ENCODE measurements around the gene LRRC8B.
A peak's percentile ranks its signal among the peaks of the same experiment; 100 is the strongest.

LRRC8B gene

DNA sequence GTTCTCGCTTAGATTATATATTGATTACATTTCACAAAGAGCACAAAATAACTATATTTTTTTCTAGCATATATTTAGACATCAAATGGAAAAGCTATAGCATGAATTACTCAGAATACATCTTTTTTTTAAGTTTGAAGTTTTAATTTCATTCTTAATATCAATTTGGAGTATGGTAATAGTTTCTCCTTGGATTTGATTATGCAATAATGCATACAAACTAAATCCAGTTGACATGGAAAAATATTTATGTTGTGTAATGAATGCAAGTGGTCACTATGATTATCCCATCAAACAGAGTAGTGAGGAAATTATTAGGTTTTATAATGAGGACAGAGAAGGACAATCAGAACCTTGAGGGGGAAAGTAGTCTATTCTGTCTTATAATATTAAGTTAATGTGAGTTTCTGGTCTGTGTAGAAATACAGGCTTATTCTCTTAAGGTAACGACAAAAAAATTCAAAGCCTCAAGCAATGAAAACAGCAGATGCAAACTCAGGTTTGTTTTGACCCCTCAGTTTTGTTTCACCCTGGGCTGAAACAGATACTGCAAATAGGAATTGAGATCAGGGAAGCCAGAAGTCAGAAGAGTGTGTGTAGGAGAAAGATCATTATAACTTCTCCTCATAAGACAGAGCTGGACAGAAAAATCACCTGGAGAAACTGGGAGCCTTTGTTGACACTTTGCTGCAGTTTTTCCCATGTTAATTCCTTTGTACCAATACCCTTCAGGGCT is 23.7 kb downstream of the LRRC8B start:
- peak; percentile 13 for DNase-seq (ENCODE audit: low read depth)
- H3K4me3 ChIP-seq (ENCODE audit: low read depth, low read length) = no peak overlapping the region; the same call in 1 of the 2 replicates
- TF ChIP-seq, protein P1, sequence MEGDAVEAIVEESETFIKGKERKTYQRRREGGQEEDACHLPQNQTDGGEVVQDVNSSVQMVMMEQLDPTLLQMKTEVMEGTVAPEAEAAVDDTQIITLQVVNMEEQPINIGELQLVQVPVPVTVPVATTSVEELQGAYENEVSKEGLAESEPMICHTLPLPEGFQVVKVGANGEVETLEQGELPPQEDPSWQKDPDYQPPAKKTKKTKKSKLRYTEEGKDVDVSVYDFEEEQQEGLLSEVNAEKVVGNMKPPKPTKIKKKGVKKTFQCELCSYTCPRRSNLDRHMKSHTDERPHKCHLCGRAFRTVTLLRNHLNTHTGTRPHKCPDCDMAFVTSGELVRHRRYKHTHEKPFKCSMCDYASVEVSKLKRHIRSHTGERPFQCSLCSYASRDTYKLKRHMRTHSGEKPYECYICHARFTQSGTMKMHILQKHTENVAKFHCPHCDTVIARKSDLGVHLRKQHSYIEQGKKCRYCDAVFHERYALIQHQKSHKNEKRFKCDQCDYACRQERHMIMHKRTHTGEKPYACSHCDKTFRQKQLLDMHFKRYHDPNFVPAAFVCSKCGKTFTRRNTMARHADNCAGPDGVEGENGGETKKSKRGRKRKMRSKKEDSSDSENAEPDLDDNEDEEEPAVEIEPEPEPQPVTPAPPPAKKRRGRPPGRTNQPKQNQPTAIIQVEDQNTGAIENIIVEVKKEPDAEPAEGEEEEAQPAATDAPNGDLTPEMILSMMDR (IDR thresholded peaks at IDR 0.05; ENCODE audit: low read depth, low read length, missing control alignments) = no peak

DNA sequence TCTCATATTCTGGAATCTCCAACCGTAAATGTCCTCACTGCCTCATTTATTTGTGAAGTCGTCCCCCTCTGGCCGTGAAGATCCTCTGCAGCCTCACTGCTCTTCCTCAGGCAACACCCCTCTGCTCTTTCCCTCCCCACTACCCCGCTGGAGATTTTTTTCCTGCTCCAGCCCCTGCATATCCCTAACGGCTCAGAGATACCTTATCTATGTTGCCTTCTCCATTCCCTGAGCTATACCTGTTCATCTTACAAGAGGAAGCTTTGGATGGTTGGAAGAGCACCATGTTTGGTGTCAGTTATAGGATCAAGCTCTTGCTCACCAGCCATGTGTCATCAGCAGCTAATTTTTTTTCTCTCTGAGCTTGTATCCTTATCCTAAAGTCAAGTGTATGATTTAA is 26.4 kb downstream of the LRRC8B start:
- H3K4me3 ChIP-seq (ENCODE audit: low read depth, low read length) = no peak overlapping the region
- no peak for DNase-seq (ENCODE audit: low read depth)
- TF ChIP-seq, protein P1 (IDR thresholded peaks at IDR 0.05; ENCODE audit: low read depth, low read length, missing control alignments) = no peak

GRCh38 chr1:89552471-89553081 is 27.9 kb downstream of the LRRC8B start:
- H3K4me3 ChIP-seq (ENCODE audit: low read depth, low read length) = peak overlapping the region; percentile 18; the same call in 1 of the 2 replicates
- TF ChIP-seq, protein P1 (IDR thresholded peaks at IDR 0.05; ENCODE audit: low read depth, low read length, missing control alignments) = no peak
- no peak for DNase-seq (ENCODE audit: low read depth)

GRCh38 chr1:89553157-89553556 is 28.5 kb downstream of the LRRC8B start:
- TF ChIP-seq, protein P1 (IDR thresholded peaks at IDR 0.05; ENCODE audit: low read depth, low read length, missing control alignments) = no peak
- no peak overlapping the region for H3K4me3 ChIP-seq (ENCODE audit: low read depth, low read length)
- DNase-seq (ENCODE audit: low read depth) = no peak

DNA sequence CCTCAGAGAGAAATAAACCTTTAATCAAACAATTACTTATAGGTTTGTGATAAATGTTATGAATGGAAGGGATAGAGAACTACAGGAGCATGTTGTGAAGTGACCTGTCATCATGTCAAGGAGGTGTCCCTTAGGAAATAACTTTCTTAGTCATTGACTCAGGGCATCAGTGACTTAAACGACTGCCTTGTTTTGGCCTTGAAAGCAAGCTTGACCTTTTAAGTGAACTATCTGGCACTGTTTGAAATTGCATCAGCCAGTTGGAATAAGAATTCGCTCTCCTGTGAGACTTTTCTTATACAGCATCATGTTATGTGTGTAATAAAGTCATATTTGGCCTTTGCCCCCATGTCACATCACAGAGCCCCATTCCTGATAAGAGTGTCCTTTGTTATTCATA is 30.9 kb downstream of the LRRC8B start:
- no peak for DNase-seq (ENCODE audit: low read depth)
- H3K4me3 ChIP-seq (ENCODE audit: low read depth, low read length) = no peak overlapping the region
- TF ChIP-seq, protein P1 (IDR thresholded peaks at IDR 0.05; ENCODE audit: low read depth, low read length, missing control alignments) = no peak

DNA sequence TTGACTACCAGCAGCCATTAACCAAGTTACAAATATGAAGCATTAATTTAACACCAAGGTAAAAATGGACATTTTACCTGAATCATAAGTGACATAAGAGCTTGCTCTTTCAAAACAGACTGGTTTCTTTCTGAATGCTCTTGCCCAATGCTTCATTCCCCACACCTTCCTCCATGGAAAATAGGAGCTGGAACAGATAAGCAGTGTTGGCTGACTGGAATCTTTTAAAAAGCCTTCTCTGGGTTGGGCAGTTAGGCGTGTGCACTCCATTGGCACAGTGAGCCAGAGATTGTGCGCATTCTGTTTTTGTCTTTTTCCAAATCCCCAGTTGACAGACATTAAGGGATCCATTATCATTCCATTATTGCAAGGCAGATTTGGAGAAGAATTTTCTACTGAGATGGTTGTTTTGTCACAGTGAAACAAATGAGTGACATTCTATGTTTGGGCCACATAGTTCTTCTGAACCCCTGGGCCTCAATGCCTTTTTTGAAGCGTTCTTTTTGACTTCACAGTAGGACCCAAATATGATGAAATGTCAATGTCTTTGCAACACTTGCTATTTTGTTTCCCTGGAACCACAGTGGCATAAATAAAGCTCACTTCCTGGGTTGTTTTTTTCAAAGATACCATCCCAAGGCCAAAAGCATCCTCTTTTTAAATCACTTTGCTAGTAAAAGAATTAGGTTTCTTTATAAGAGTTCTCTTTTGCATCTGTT is 32.3 kb downstream of the LRRC8B start:
- no peak for DNase-seq (ENCODE audit: low read depth)
- TF ChIP-seq, protein P1 (IDR thresholded peaks at IDR 0.05; ENCODE audit: low read depth, low read length, missing control alignments) = no peak
- no peak overlapping the region for H3K4me3 ChIP-seq (ENCODE audit: low read depth, low read length)

All from GM12864 (cell line).